ENCODE results near the gene CMTM1.

The CMTM1 gene

GRCh38 chr16:66566051-66566901, at the start of gene CMTM1:
Gene CMTM1, plus strand, starts transcription at chr16:66566439. Its CDS starts 75 bp downstream, at chr16:66566514.
- no peak for DNase-seq (ENCODE audit: low read depth in 3 of 3)

GRCh38 chr16:66516509-66516807, 49.8 kb upstream of the CMTM1 start:
- no peak for DNase-seq (ENCODE audit: low read depth in 3 of 3)

- peak; percentile 32 to 81 (median 42) for DNase-seq (ENCODE audit: low read depth in 3 of 3)
Measured at GRCh38 chr16:66516808-66517585, 49.2 kb upstream of the CMTM1 start.

GRCh38 chr16:66517586-66518263, 48.5 kb upstream of the CMTM1 start:
- DNase-seq (ENCODE audit: low read depth in 3 of 3) = no peak

- no peak for DNase-seq (ENCODE audit: low read depth in 3 of 3)
Measured at GRCh38 chr16:66519482-66520373, 46.5 kb upstream of the CMTM1 start.

GRCh38 chr16:66520406-66521170, 45.7 kb upstream of the CMTM1 start:
- no peak for DNase-seq (ENCODE audit: low read depth in 3 of 3)

- DNase-seq (ENCODE audit: low read depth in 3 of 3) = no peak
Measured at GRCh38 chr16:66521252-66521713, 45.0 kb upstream of the CMTM1 start.

GRCh38 chr16:66521951-66522771, 44.1 kb upstream of the CMTM1 start:
- peak; percentile 83 to 95 (median 93) for DNase-seq (ENCODE audit: low read depth in 3 of 3)

GRCh38 chr16:66522816-66523590, 43.2 kb upstream of the CMTM1 start:
- DNase-seq (ENCODE audit: low read depth in 3 of 3) = no peak

GRCh38 chr16:66523861-66524354, 42.3 kb upstream of the CMTM1 start:
- no peak for DNase-seq (ENCODE audit: low read depth in 3 of 3)

- no peak for DNase-seq (ENCODE audit: low read depth in 3 of 3)
Measured at GRCh38 chr16:66524601-66525164, 41.6 kb upstream of the CMTM1 start.

- DNase-seq (ENCODE audit: low read depth in 3 of 3) = no peak
Measured at GRCh38 chr16:66525396-66526180, 40.7 kb upstream of the CMTM1 start.

GRCh38 chr16:66528294-66528693, 37.9 kb upstream of the CMTM1 start:
- no peak for DNase-seq (ENCODE audit: low read depth in 3 of 3)

- no peak for DNase-seq (ENCODE audit: low read depth in 3 of 3)
Measured at GRCh38 chr16:66529475-66529874, 36.8 kb upstream of the CMTM1 start.

GRCh38 chr16:66534376-66534799, 31.9 kb upstream of the CMTM1 start:
- DNase-seq (ENCODE audit: low read depth in 3 of 3) = no peak

GRCh38 chr16:66536525-66536924, 29.7 kb upstream of the CMTM1 start:
- no peak for DNase-seq (ENCODE audit: low read depth in 3 of 3)

GRCh38 chr16:66537236-66537635, 29.0 kb upstream of the CMTM1 start:
- DNase-seq (ENCODE audit: low read depth in 3 of 3) = no peak

- no peak for DNase-seq (ENCODE audit: low read depth in 3 of 3)
Measured at GRCh38 chr16:66538910-66539309, 27.3 kb upstream of the CMTM1 start.

Measured in stimulated activated CD4-positive, alpha-beta T cell treated with anti-CD3 and anti-CD28 coated beads, TNF-alpha, amount 100 ng/mL, for 24 hours (primary cell).